CD8-positive, alpha-beta memory T cell (primary cell): Measurements from ENCODE around the gene ANP32B. TPM values are rescaled to one million over a fixed set of nuclear protein-coding genes. Genes with fewer than 3 reads are reported as not detected.
"Not testable (repeated sequence)": the region's sequence is repeated elsewhere in the genome, so short reads cannot be mapped to it uniquely, and the experiment has no call there.

Experiments
- CTCF ChIA-PET: fragments of 350-600 bp; sonication (Branson Sonifier 250); formaldehyde crosslinking; loops from one replicate; lab custom pipeline; 2021; ENCODE audit warnings: antibody characterized with exemption; lab: Charles Lee
- POLR2A ChIA-PET: fragments of 350-600 bp; sonication (Branson Sonifier 250); formaldehyde crosslinking; loops from one replicate; lab custom pipeline; 2021; ENCODE audit warnings: antibody characterized with exemption; lab: Charles Lee
- DNase-seq, 5 donors: peaks; one replicate each; pipeline versions ENCODE4 v3.0.0 to v3.0.0-alpha.2; 2020 to 2022; ENCODE audit warnings: mixed read lengths in 1 of 5
- H3K27ac ChIP-seq: one replicate; pipeline ENCODE4 v1.7.0; 2013; ENCODE audit warnings: low read depth, mild to moderate bottlenecking, low read length, moderate library complexity
- H3K27me3 ChIP-seq: 2 replicates; pipeline ENCODE4 v1.7.0; 2013; ENCODE audit warnings: low read length, mild to moderate bottlenecking; ENCODE audit not compliant: insufficient read depth, poor library complexity, severe bottlenecking
- H3K36me3 ChIP-seq: 2 replicates; pipeline ENCODE4 v1.7.0; 2013; ENCODE audit warnings: mild to moderate bottlenecking, low read length, moderate library complexity; ENCODE audit not compliant: insufficient read depth
- H3K4me1 ChIP-seq: 2 replicates; pipeline ENCODE4 v1.7.0; 2013; ENCODE audit warnings: mild to moderate bottlenecking, low read length, moderate library complexity; ENCODE audit not compliant: insufficient read depth
- H3K4me3 ChIP-seq: 2 replicates; pipeline ENCODE4 v1.7.0; 2013; ENCODE audit warnings: mild to moderate bottlenecking, low read length
- H3K9me3 ChIP-seq: 2 replicates; pipeline ENCODE4 v1.7.0; 2013; ENCODE audit warnings: mild to moderate bottlenecking, low read length
- H3K27ac Mint-ChIP-seq, 8 donors: one replicate each; pipeline ENCODE4 v1.8.0; 2020 to 2021; ENCODE audit warnings: mixed read lengths in 8 of 8, mild to moderate bottlenecking in 6 of 8, inconsistent platforms in 3 of 8, moderate library complexity in 3 of 8
- H3K27me3 Mint-ChIP-seq, 2 donors: one replicate each; pipeline ENCODE4 v1.8.0; 2020 to 2021; ENCODE audit warnings: mixed read lengths in 2 of 2, mild to moderate bottlenecking in 1 of 2, moderate library complexity in 1 of 2
- H3K36me3 Mint-ChIP-seq, 3 donors: one replicate each; pipeline ENCODE4 v1.8.0; 2020 to 2021; ENCODE audit warnings: mixed read lengths in 3 of 3, inconsistent platforms in 1 of 3, mild to moderate bottlenecking in 1 of 3
- H3K4me1 Mint-ChIP-seq, 3 donors: one replicate each; pipeline ENCODE4 v1.8.0; 2020 to 2021; ENCODE audit warnings: mixed read lengths in 3 of 3, inconsistent platforms in 1 of 3, mild to moderate bottlenecking in 1 of 3
- H3K4me3 Mint-ChIP-seq, 7 donors: one replicate each; pipeline ENCODE4 v1.8.0; 2020 to 2021; ENCODE audit warnings: mixed read lengths in 7 of 7, mild to moderate bottlenecking in 6 of 7, moderate library complexity in 4 of 7, inconsistent platforms in 2 of 7
- H3K9me3 Mint-ChIP-seq, 5 donors: one replicate each; pipeline ENCODE4 v1.8.0; 2020 to 2022; ENCODE audit warnings: mixed read lengths in 5 of 5, mild to moderate bottlenecking in 3 of 5, moderate library complexity in 2 of 5, inconsistent platforms in 1 of 5
- polyA plus RNA-seq: library from polyadenylated mRNA; unstranded; fragments of 300-500 nt; fragmentation: Illumina TruSeq; gene quantifications from one replicate; pipeline ENCODE4 v1.2.3, GENCODE V29; 2021
- total RNA-seq, 2 experiments: library from RNA; stranded (reverse); gene quantifications; one replicate each; pipeline ENCODE4 v1.2.3, GENCODE V29; 2021

The ANP32B gene
- total and polyA plus RNA-seq, 3 experiments from 2014 or later: 91.0 to 341 (median 331) TPM

DNA sequence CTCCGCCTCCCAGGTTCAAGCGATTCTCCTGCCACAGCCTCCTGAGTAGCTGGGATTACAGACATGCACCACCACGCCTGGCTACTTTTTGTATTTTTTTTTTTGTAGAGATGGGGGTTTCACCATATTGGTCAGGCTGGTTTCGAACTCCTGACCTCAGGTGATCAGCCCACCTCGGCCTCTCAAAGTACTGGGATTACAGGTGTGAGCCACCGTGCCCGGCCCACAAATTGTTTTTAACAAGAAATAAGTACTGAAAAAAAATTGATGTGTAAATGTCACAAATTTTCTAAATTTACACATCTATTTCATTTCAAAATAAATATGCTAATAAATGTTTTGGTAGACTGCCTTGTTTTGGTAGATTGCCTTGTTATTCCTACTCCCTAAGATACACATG is 13.5 kb downstream of the ANP32B start:
- DNase-seq, H3K27me3 Mint-ChIP-seq, POLR2A ChIA-PET, H3K4me3 Mint-ChIP-seq, H3K9me3 ChIP-seq, H3K9me3 Mint-ChIP-seq, H3K27me3 ChIP-seq, H3K27ac ChIP-seq, H3K4me3 ChIP-seq: not testable (repeated sequence)
- H3K36me3 Mint-ChIP-seq: peaks cover 0 to 62% (median 17%) of the 10 kb centered on the region in 3 donors
- H3K27ac Mint-ChIP-seq: peak overlapping the region in 3 of 8 donors; percentile 10 to 42 (median 38)
- peaks cover 42 to 78% (median 56%) of the 10 kb centered on the region in 3 donors for H3K4me1 Mint-ChIP-seq
- CTCF ChIA-PET: interaction anchor here (1.1 to 1.5 kb wide), 4 partner anchors 14 to 74 kb away, joined by 4 to 9 read pairs (median 4); partner anchors contain the start of genes ANP32B and TRMO
- Histone ChIP-seq H3K4me1 (peaks cover 26% of the 10 kb centered on the region), H3K36me3 (peaks cover 12% of the 10 kb centered on the region)

DNA sequence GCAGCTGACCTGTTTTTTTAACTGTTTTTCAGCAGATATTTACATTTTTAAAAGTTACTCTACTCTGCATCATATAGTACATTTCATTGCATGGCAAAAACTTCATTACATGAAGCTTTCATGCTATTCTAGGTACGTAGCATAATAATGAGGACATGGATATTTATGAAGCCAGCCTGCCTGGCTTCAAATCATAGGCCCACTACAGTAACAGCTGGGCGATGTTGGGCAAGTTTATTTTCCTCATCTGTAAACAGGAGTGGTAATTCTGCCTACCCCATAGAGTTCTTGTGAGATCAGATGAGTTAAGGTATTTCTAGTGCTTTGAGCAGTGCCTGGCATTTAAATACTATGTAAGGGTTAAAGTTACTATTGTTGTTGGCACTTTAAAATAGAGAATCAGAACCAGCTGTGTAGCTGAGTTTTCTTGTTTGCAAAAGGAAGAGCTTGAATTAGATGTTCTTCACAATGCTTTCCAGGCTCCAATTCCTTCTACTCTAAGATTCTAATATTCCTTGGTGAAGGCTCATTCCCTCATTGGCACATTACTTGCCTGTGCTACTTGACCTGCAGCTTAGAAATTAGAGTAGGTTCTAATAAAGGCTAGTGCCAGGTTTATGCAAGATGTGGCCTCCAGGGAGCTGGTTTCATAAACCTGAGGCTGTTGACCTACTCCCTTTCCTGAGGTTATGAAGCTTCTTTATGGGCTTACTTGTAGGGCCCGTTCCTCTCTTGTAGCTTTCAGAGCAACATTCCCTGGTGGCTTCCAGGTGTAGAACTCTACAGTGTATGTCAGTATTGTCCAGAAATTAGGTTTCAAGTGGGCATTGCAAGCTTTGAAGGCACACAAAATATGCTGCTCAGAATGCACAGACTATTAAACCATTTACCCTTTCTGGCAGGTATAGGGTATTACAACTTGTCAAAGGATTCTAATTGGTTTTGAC is 14.5 kb downstream of the ANP32B start:
- H3K4me1 ChIP-seq: peaks cover 16% of the 10 kb centered on the region
- Mint-ChIP-seq H3K27ac (peak overlapping the region in 4 of 8 donors; percentile 32 to 47 (median 38)), H3K4me1 (peaks cover 37 to 77% (median 47%) of the 10 kb centered on the region in 3 donors), H3K36me3 (peaks cover 0 to 70% (median 17%) of the 10 kb centered on the region in 3 donors), H3K27me3 (no peaks in the 10 kb centered on the region), H3K4me3 (no peak overlapping the region), H3K9me3 (no peaks in the 10 kb centered on the region)
- ChIA-PET POLR2A (no interaction called here), CTCF (interaction anchor here (0.9 to 1.5 kb wide), 4 partner anchors 15 to 75 kb away, joined by 4 to 9 read pairs (median 4); partner anchors contain the start of gene TRMO)
- H3K9me3 ChIP-seq: no peaks in the 10 kb centered on the region
- H3K27me3 ChIP-seq: no peaks in the 10 kb centered on the region
- no peak overlapping the region for H3K27ac ChIP-seq
- no peak for DNase-seq
- peaks cover 12% of the 10 kb centered on the region for H3K36me3 ChIP-seq
- H3K4me3 ChIP-seq: no peak overlapping the region

DNA sequence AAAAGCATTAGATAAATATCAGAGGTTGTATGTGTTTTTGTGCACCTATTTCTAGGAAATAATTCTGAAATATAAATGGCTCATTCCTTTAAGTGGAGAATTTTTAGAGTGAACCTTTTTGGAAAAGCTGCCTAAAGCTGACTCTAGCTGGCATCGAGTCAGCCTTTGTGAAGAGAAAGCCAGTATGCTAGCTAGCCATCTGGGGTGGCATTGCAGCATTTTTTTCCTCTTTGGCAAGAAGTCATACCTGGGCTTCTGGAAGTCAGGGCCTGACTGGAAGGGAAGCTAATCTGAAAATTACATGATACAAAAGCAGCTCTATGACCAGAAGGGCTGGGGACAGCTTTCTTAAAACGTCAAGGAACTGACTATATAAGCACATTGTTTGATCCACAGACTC is 19.7 kb downstream of the ANP32B start:
- Histone ChIP-seq H3K27me3 (no peaks in the 10 kb centered on the region), H3K4me1 (no peaks in the 10 kb centered on the region), H3K4me3 (no peak overlapping the region), H3K9me3 (no peaks in the 10 kb centered on the region), H3K27ac (no peak overlapping the region), H3K36me3 (peaks cover 33% of the 10 kb centered on the region)
- H3K4me3 Mint-ChIP-seq: no peak overlapping the region
- H3K9me3 Mint-ChIP-seq: no peaks in the 10 kb centered on the region
- peak overlapping the region in 4 of 8 donors; percentile 34 to 72 (median 49) for H3K27ac Mint-ChIP-seq
- DNase-seq: no peak
- ChIA-PET CTCF (no interaction called here), POLR2A (interaction anchor here (0.6 kb wide), 1 partner anchor 36 kb away, joined by 11 read pairs; no protein-coding TSS in a partner anchor)
- peaks cover 22 to 56% (median 37%) of the 10 kb centered on the region in 3 donors for H3K4me1 Mint-ChIP-seq
- H3K36me3 Mint-ChIP-seq: peaks cover 0 to 82% (median 28%) of the 10 kb centered on the region in 3 donors
- H3K27me3 Mint-ChIP-seq: no peaks in the 10 kb centered on the region

DNA sequence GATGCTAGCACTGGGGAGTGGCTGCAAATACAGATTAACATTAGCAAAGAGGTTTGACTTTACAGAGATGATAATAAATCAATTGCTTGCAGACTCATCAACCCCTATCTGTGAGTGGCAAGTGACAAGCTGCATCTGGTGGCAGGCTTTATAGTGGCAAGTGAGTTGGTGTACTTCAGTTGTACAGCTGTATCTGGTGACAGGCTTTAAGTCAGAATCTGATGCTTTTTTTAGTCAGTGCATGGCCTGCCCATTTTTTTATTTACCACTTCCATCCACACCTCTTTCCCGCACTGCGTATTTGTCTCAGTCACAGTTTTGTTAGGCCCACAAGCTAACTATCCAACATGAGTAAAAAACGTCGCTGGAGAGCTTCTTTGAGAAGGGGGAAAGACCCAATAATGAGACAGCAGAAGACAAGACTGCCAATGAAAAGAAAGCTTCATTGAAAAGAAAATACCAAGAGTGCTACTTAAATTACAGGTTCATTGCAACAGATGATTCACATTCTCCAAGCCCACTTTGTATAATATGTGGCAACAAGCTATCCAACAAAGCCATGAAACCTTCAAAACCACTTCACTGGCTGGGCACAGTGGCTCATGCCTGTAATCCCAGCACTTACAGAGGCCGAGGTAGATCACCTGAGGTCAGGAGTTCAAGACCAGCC is 23.1 kb downstream of the ANP32B start:
- Histone ChIP-seq H3K36me3 (peaks cover 45% of the 10 kb centered on the region), H3K27me3 (no peaks in the 10 kb centered on the region), H3K27ac (no peak overlapping the region), H3K4me3 (no peak overlapping the region), H3K4me1 (peaks cover 7% of the 10 kb centered on the region), H3K9me3 (no peaks in the 10 kb centered on the region)
- no peak for DNase-seq
- ChIA-PET CTCF (interaction anchor here (1.4 to 2.3 kb wide), 3 partner anchors 23 to 52 kb away, joined by 4 to 10 read pairs (median 5); partner anchors contain the start of gene ANP32B), POLR2A (interaction anchor here (0.5 kb wide), 1 partner anchor 95 kb away, joined by 3 read pairs; no protein-coding TSS in a partner anchor)
- no peaks in the 10 kb centered on the region for H3K27me3 Mint-ChIP-seq
- H3K4me1 Mint-ChIP-seq: peaks cover 24 to 44% (median 41%) of the 10 kb centered on the region in 3 donors
- no peak overlapping the region for H3K4me3 Mint-ChIP-seq
- no peaks in the 10 kb centered on the region for H3K9me3 Mint-ChIP-seq
- peaks cover 0 to 88% (median 29%) of the 10 kb centered on the region in 3 donors for H3K36me3 Mint-ChIP-seq
- H3K27ac Mint-ChIP-seq: peak overlapping the region in 3 of 8 donors; percentile 3 to 41 (median 5)

DNA sequence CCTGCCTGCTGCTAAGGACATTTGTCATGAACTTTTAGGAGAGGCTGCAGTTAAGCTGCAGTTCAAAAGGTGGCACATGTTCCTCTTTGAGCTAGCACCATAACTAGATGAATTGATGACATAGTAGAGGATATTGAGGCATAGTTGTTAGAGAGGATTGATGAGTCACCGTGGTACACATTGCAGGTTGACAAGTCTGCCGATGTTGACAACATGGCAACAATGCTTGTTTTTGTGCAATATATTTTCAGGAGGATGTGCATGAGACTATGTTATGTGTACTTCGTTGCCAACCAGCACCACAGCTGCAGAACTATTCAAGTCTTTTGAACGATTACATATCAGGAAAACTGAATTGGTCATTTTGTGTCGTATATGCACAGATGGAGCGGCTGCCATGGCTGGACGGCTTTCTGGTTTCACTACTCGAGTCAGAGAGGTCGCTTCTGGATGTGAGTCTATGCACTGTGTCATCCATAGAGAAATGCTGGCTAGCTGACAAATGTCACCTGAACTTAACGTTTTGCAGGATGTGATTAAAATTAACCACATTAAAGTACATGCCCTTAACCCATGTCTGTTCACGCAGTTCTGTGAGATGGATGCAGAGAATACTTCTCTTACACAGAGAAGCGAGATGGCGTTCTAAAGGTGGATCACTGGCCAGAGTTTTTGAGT is 24.2 kb downstream of the ANP32B start:
- H3K4me1 Mint-ChIP-seq: peaks cover 19 to 45% (median 34%) of the 10 kb centered on the region in 3 donors
- no peak overlapping the region for H3K27ac ChIP-seq
- H3K36me3 ChIP-seq: peaks cover 55% of the 10 kb centered on the region
- H3K27me3 Mint-ChIP-seq: no peaks in the 10 kb centered on the region
- H3K9me3 Mint-ChIP-seq: no peaks in the 10 kb centered on the region
- H3K36me3 Mint-ChIP-seq: peaks cover 0 to 89% (median 37%) of the 10 kb centered on the region in 3 donors
- ChIA-PET POLR2A (no interaction called here), CTCF (interaction anchor here (0.8 kb wide), 1 partner anchor 84 kb away, joined by 3 read pairs; no protein-coding TSS in a partner anchor)
- no peaks in the 10 kb centered on the region for H3K27me3 ChIP-seq
- H3K9me3 ChIP-seq: no peaks in the 10 kb centered on the region
- DNase-seq: no peak
- H3K27ac Mint-ChIP-seq: peak overlapping the region in 1 of 8 donors; percentile 81
- no peak overlapping the region for H3K4me3 Mint-ChIP-seq
- no peak overlapping the region for H3K4me3 ChIP-seq
- peaks cover 7% of the 10 kb centered on the region for H3K4me1 ChIP-seq

DNA sequence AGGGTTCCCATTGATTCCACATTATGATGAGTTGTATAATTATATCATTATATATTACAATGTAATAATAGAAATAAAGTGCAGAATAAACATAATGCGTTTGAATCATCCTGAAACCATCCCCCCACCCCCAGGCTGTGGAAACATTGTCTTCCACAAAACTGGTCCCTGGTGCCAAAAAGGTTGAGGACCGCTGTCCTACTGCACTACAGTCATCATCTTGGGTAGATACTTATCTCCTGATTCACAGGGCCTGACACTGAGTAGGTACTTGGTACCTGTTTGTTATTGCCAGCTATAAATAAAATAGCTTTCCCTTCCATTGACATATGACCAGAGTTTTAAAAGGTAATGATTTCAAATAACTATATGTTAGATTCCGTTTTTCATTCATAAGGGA is 25.6 kb downstream of the ANP32B start:
- H3K4me3 ChIP-seq: no peak overlapping the region
- no peak overlapping the region for H3K27ac ChIP-seq
- Mint-ChIP-seq H3K36me3 (peaks cover 0 to 93% (median 38%) of the 10 kb centered on the region in 3 donors), H3K27ac (peak overlapping the region in 2 of 8 donors; percentile 36 to 54), H3K4me3 (no peak overlapping the region), H3K4me1 (peaks cover 18 to 43% (median 25%) of the 10 kb centered on the region in 3 donors), H3K9me3 (no peaks in the 10 kb centered on the region), H3K27me3 (no peaks in the 10 kb centered on the region)
- peaks cover 7% of the 10 kb centered on the region for H3K4me1 ChIP-seq
- ChIA-PET CTCF (interaction anchor here (1.3 kb wide), 1 partner anchor 85 kb away, joined by 4 read pairs; no protein-coding TSS in a partner anchor), POLR2A (no interaction called here)
- no peak for DNase-seq
- H3K27me3 ChIP-seq: no peaks in the 10 kb centered on the region
- H3K9me3 ChIP-seq: no peaks in the 10 kb centered on the region
- peaks cover 65% of the 10 kb centered on the region for H3K36me3 ChIP-seq

DNA sequence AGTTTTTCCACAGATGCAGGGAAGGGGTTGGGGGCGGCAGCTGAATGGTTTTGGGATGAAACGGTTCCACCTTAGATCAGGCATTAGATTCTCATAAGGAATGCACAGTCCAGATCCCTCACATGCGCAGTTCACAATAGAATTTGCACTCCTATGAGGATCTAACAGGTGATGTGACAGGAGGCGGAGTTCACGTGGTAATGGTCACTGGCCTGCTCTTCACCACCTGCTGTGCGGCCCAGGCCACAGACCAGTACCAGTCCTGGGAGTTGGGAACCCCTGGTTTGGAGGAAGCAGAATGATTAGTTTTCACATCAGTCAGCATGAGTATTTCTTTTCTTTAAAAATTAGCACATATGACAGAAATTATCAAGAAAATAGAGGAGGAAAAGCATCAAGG is 26.3 kb downstream of the ANP32B start:
- peak overlapping the region in 7 of 8 donors; percentile 16 to 70 (median 56) for H3K27ac Mint-ChIP-seq
- POLR2A ChIA-PET: no interaction called here
- Histone ChIP-seq H3K27me3 (no peaks in the 10 kb centered on the region), H3K4me1 (peaks cover 7% of the 10 kb centered on the region), H3K9me3 (no peaks in the 10 kb centered on the region), H3K27ac (no peak overlapping the region), H3K36me3 (peaks cover 65% of the 10 kb centered on the region), H3K4me3 (no peak overlapping the region)
- H3K36me3 Mint-ChIP-seq: peaks cover 0 to 90% (median 37%) of the 10 kb centered on the region in 3 donors
- peaks cover 16 to 39% (median 22%) of the 10 kb centered on the region in 3 donors for H3K4me1 Mint-ChIP-seq
- H3K9me3 Mint-ChIP-seq: no peaks in the 10 kb centered on the region
- DNase-seq: no peak
- H3K4me3 Mint-ChIP-seq: no peak overlapping the region
- CTCF ChIA-PET: interaction anchor here (1.3 kb wide), 1 partner anchor 86 kb away, joined by 4 read pairs; no protein-coding TSS in a partner anchor
- H3K27me3 Mint-ChIP-seq: no peaks in the 10 kb centered on the region
